Measurements from ENCODE around the gene NR5A2.

The NR5A2 gene

DNA sequence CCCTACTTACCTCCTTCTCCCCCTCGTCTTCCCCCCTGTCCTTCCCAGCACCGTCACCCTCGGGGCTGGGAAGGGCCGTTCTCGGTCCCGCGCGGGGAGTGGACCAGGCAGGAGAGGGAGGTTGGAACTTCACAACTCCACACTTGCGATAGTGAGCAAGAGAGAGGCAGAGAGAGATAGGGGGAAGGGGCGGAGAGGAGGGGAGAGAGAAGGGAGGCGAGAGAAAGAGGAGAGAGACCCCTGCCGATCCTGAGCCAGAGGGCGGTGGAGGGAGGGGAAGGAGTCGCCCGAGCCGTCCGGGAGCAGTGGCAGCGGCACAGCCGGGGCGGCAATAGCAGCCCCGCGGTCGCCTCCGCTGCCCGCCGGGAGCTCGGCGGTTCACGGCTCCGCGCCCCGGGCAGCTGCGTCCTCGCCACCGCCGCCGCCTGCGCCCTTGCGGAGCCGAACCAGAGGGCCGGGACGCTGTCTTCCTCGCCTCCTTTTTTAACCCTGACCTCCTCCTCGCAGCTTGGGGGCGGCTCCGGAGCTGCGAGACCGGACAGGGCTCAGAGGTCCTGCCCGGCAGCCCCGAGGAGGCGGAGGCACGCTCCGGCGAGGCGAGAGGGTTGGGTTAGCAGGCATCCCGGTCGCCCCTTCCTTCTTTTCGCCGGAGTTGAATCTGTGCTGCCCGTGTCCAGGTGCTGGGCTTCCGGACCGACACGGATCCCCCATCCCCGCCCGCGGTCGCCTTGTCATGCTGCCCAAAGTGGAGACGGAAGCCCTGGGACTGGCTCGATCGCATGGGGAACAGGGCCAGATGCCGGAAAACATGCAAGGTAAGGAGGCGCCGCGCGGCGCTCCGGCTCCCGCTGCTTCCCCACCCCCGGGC lies 11.7 kb downstream of the NR5A2 start:
- TF ChIP-seq, protein P1, sequence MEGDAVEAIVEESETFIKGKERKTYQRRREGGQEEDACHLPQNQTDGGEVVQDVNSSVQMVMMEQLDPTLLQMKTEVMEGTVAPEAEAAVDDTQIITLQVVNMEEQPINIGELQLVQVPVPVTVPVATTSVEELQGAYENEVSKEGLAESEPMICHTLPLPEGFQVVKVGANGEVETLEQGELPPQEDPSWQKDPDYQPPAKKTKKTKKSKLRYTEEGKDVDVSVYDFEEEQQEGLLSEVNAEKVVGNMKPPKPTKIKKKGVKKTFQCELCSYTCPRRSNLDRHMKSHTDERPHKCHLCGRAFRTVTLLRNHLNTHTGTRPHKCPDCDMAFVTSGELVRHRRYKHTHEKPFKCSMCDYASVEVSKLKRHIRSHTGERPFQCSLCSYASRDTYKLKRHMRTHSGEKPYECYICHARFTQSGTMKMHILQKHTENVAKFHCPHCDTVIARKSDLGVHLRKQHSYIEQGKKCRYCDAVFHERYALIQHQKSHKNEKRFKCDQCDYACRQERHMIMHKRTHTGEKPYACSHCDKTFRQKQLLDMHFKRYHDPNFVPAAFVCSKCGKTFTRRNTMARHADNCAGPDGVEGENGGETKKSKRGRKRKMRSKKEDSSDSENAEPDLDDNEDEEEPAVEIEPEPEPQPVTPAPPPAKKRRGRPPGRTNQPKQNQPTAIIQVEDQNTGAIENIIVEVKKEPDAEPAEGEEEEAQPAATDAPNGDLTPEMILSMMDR (IDR thresholded peaks at IDR 0.05), result no peak
- no peaks in the 10 kb centered on the region for H3K36me3 ChIP-seq
- peak overlapping the region; percentile 40 to 50 for H3K4me3 ChIP-seq
- H3K9me3 ChIP-seq, result no peaks in the 10 kb centered on the region
- no peak overlapping the region for H3K27ac ChIP-seq
- intact Hi-C loops (cut with DNase I; ENCODE audit: low total_unique reads), result no loop called here
- peak in 1 of 2 donors; percentile 65 for DNase-seq
- peaks cover 0 to 68% (median 42%) of the 10 kb centered on the region in 4 donors for H3K4me1 ChIP-seq
- H3K27me3 ChIP-seq, result peaks cover 0 to 96% of the 10 kb centered on the region in 2 donors

DNA sequence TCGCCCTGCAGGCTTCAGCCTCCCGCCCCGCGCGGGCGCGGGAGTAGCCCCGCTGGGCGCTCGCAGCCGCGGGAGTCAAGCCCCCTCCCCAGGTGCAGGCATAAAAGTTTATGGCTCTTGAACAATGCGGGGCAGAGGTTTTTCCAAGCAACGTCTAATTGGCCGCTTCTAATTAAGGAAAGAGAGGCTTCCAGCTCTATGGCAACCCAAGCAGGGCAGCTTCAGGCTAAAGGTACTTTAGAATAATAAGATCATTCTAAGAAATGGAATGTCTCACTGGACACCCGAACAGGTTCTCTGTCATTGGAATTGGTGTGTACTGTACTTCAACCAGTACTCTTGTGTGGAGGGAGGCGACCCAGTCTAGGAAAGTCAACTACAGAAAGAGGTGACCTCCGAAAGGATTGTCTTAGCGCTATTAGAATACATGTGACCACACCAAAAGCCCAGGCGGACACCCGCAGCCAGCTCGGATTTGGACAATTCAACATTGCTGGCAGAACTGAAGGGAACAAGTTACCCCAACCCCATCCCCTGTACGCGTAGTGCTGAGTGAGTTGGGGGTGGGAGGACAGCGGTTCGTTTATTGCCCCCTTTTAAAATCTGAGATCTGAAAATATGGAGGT lies 12.5 kb downstream of the NR5A2 start:
- TF ChIP-seq, protein P1 (IDR thresholded peaks at IDR 0.05), result no peak
- Histone ChIP-seq H3K36me3 (no peaks in the 10 kb centered on the region), H3K27me3 (peaks cover 0 to 97% of the 10 kb centered on the region in 2 donors), H3K27ac (no peak overlapping the region), H3K4me3 (peak overlapping the region; percentile 40 to 50), H3K9me3 (no peaks in the 10 kb centered on the region), H3K4me1 (peaks cover 0 to 60% (median 38%) of the 10 kb centered on the region in 4 donors)
- no peak for DNase-seq
- intact Hi-C loops (cut with DNase I; ENCODE audit: low total_unique reads), result no loop called here

DNA sequence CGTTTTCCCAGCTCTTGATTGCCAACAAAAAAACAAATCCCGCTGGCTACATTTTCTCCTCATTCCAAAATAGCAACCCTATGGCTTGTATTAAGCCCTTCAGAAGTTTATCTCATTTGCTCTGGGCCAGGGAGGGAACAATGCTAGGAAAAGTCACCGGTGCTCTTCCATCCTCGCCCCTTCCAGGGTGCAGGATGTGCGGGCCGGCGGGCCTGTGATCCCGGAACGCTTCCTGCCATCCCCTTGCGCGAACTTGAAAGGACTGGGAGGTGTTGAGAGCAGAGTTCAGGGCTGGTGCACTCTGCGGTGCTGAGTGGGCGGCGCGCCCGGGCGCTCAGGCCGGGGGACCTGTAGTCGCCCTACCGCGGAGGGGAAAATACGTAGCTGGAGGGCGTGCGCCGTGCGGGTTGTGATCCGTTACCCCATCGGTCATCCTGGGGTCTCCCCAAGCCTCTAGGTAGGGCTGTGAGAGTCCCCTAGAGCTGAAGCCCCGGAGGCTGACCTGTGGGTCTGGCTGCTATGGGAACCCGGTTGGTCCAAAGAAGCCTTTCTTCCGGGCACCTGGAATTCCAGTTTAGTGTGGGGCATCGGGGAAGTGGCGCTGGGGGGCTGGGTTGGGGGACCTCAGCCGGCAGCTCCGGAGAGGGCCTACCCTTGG lies 13.1 kb downstream of the NR5A2 start:
- Histone ChIP-seq H3K27ac (no peak overlapping the region), H3K9me3 (no peaks in the 10 kb centered on the region), H3K36me3 (no peaks in the 10 kb centered on the region), H3K4me3 (peak overlapping the region; percentile 40 to 50), H3K4me1 (peaks cover 0 to 54% (median 31%) of the 10 kb centered on the region in 4 donors), H3K27me3 (peaks cover 0 to 97% of the 10 kb centered on the region in 2 donors)
- TF ChIP-seq, protein P1 (IDR thresholded peaks at IDR 0.05), result no peak
- intact Hi-C loops (cut with DNase I; ENCODE audit: low total_unique reads), result no loop called here
- no peak for DNase-seq

DNA sequence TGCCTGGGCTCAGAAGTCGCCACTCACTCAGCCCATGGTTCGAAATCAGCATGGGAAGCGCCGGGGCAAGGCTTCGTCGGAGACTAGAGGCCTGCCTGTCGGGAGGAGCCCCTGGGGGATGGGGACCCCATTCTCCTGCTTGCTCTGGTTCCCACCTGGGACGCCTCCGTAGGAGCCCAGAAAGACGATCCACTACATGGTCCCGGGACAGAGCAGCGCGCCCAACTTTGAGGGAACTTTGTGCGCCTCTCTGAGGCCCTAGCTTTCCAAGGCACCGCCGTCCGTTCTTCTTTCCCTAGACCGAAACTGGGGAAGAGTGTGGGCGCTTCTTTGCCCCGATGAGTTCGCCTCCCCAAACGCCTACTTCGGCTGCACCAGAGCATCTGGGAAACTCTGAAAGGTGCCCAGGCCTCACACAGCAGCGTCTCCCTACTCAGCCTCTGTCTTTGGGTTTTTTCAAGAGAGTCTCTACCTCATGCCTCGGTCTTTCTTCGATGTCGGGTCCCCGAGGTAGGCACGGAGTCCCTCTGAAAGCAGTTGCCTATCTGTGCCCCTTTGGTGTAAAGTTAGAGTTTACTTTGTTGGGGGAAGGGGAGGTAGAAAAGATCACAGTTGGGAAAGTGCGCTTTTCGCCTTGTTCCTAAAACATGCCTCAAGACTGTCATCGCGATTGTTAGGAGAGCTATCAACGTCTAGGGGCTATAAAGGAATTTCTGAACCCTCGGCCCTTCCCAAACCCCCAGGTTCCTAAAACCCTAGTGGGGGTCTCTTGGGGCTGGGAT lies 14.0 kb downstream of the NR5A2 start:
- H3K27me3 ChIP-seq, result peaks cover 0 to 95% of the 10 kb centered on the region in 2 donors
- TF ChIP-seq, protein P1 (IDR thresholded peaks at IDR 0.05), result no peak
- no peak for DNase-seq
- peaks cover 0 to 47% (median 27%) of the 10 kb centered on the region in 4 donors for H3K4me1 ChIP-seq
- intact Hi-C loops (cut with DNase I; ENCODE audit: low total_unique reads), result no loop called here
- no peak overlapping the region for H3K27ac ChIP-seq
- peak overlapping the region in 1 of 2 donors; percentile 32 for H3K4me3 ChIP-seq
- H3K36me3 ChIP-seq, result no peaks in the 10 kb centered on the region
- no peaks in the 10 kb centered on the region for H3K9me3 ChIP-seq

DNA sequence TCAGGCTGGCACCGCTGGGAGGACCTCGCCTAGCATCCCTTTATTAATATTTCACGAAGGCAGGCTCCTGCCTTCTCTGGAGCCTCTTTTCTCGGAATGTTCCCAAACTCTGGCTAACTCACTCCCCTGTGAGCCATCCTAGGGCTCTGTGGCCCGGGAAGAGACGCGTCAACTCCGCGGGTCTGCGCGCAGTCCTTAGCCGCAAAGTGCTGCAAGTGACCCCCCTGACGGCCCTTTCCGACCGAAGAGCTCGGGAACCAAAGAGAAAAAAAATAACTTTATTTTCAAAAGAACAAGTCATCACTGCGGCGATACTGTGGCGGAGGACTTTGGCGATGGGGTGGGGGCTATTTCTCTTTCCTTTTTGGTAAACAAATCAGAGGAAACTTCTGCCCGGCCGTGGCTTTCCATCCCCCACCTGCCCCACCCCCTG lies 14.6 kb downstream of the NR5A2 start:
- TF ChIP-seq, protein P1 (IDR thresholded peaks at IDR 0.05), result no peak
- DNase-seq, result no peak
- Histone ChIP-seq H3K27ac (no peak overlapping the region), H3K4me1 (peaks cover 0 to 47% (median 27%) of the 10 kb centered on the region in 4 donors), H3K27me3 (peaks cover 0 to 95% of the 10 kb centered on the region in 2 donors), H3K4me3 (peak overlapping the region; percentile 7 to 32), H3K36me3 (no peaks in the 10 kb centered on the region), H3K9me3 (no peaks in the 10 kb centered on the region)
- intact Hi-C loops (cut with DNase I; ENCODE audit: low total_unique reads), result no loop called here

All from tibial artery (tissue), 4 donors.